CD4-positive, alpha-beta T cell (primary cell): ENCODE results near the gene LIMK2. TPM values are rescaled to one million over a fixed set of nuclear protein-coding genes. Genes with fewer than 3 reads are reported as not detected.
"Not testable (repeated sequence)": the region's sequence is repeated elsewhere in the genome, so short reads cannot be mapped to it uniquely, and the experiment has no call there.

ENCODE experiments used
- ATAC-seq: fragments of 200-7000 bp; cut with Tn5 transposase; one replicate; pipeline ENCODE4 v1.10.0; 2022; ENCODE audit warnings: mild to moderate bottlenecking; ENCODE audit not compliant: poor library complexity
- CTCF ChIA-PET: fragments of 350-600 bp; sonication (Branson Sonifier 250); formaldehyde crosslinking; loops from one replicate; lab custom pipeline; 2021; ENCODE audit warnings: antibody characterized with exemption, inconsistent platforms; lab: Charles Lee
- POLR2A ChIA-PET: fragments of 350-600 bp; sonication (Branson Sonifier 250); formaldehyde crosslinking; loops from one replicate; lab custom pipeline; 2021; ENCODE audit warnings: antibody characterized with exemption, inconsistent platforms; lab: Charles Lee
- DNase-seq, 14 experiments: peaks; one replicate each; pipeline ENCODE4 v3.0.0-alpha.2; 2013 to 2020; ENCODE audit warnings: mixed read lengths in 2 of 14
- H3K27ac ChIP-seq, 2 donors: one replicate each; pipeline versions ENCODE4 v1.5.1 to v1.7.0; 2013; ENCODE audit warnings: low read length in 2 of 2, low read depth in 1 of 2, mild to moderate bottlenecking in 1 of 2
- H3K27me3 ChIP-seq, 2 experiments: 1 replicate in 1 of 2; 2 replicates in 1 of 2; pipeline versions ENCODE4 v1.6.1 to v1.7.0; 2013; ENCODE audit warnings: low read length in 2 of 2, control low read depth in 1 of 2, mild to moderate bottlenecking in 1 of 2, moderate library complexity in 1 of 2; ENCODE audit not compliant: insufficient read depth in 2 of 2, control insufficient read depth in 1 of 2
- H3K36me3 ChIP-seq: one replicate; pipeline ENCODE4 v1.6.1; 2013; ENCODE audit warnings: low read length, control low read depth; ENCODE audit not compliant: insufficient read depth
- H3K4me1 ChIP-seq: one replicate; pipeline ENCODE4 v1.6.1; 2013; ENCODE audit warnings: low read length, control low read depth; ENCODE audit not compliant: insufficient read depth
- H3K4me3 ChIP-seq: one replicate; pipeline ENCODE4 v1.5.1; 2013; ENCODE audit warnings: mild to moderate bottlenecking, low read length, moderate library complexity
- H3K9me3 ChIP-seq, 2 experiments: 1 replicate in 1 of 2; 2 replicates in 1 of 2; pipeline versions ENCODE4 v1.6.1 to v1.7.0; 2013; ENCODE audit warnings: low read length in 2 of 2, mild to moderate bottlenecking in 2 of 2, control low read depth in 1 of 2, moderate library complexity in 1 of 2; ENCODE audit not compliant: control insufficient read depth in 1 of 2, insufficient read depth in 1 of 2
- H3K27ac Mint-ChIP-seq: one replicate; pipeline ENCODE4 v1.8.0; 2020; ENCODE audit warnings: mixed read lengths
- H3K27me3 Mint-ChIP-seq: one replicate; pipeline ENCODE4 v1.8.0; 2021; ENCODE audit warnings: mixed read lengths
- H3K36me3 Mint-ChIP-seq: one replicate; pipeline ENCODE4 v1.8.0; 2021; ENCODE audit warnings: low read depth, mixed read lengths
- H3K4me1 Mint-ChIP-seq: one replicate; pipeline ENCODE4 v1.8.0; 2021; ENCODE audit warnings: low read depth, mixed read lengths
- H3K4me3 Mint-ChIP-seq: one replicate; pipeline ENCODE4 v1.8.0; 2020; ENCODE audit warnings: mild to moderate bottlenecking, mixed read lengths
- H3K9me3 Mint-ChIP-seq: one replicate; pipeline ENCODE4 v1.8.0; 2020; ENCODE audit warnings: mixed read lengths
- CTCF ChIP-seq: fragments of 200-600 bp; IDR thresholded peaks from one replicate; pipeline ENCODE4 v1.8.0; 2022; ENCODE audit warnings: antibody characterized with exemption, mild to moderate bottlenecking
- intact Hi-C, 2 experiments: fragments of 100-400 bp; cut with DNase I in 1 of 2; cut with micrococcal nuclease in 1 of 2; formaldehyde crosslinking; loops; one replicate each; pipeline versions ENCODE4 v1.15.1 to v1.9.0; 2023 to 2025; cut with DNase I, micrococcal nuclease
- total RNA-seq, 174 experiments: library from RNA in 2 of 174; stranded (reverse) in 2 of 174; gene quantifications; one replicate each; pipeline ENCODE4 v1.2.3 and lab custom pipeline; 2021 to 2026

Gene LIMK2
- total RNA-seq, 2 experiments from 2014 or later: 13.1 to 14.6 TPM

- ChIA-PET POLR2A (no interaction called here), CTCF (interaction anchor here (1.3 kb wide), 1 partner anchor 79 kb away, joined by 3 read pairs; no protein-coding TSS in a partner anchor)
- no peaks in the 10 kb centered on the region for H3K27me3 ChIP-seq
- peaks cover 62% of the 10 kb centered on the region for H3K36me3 ChIP-seq
- H3K27ac ChIP-seq: no peak overlapping the region
- Mint-ChIP-seq H3K36me3 (peaks cover 65% of the 10 kb centered on the region), H3K27ac (no peak overlapping the region), H3K9me3 (no peaks in the 10 kb centered on the region), H3K4me1 (no peaks in the 10 kb centered on the region), H3K27me3 (no peaks in the 10 kb centered on the region), H3K4me3 (no peak overlapping the region)
- DNase-seq (no peak), ATAC-seq (no peak)
- intact Hi-C loops: no loop called here
- H3K9me3 ChIP-seq: no peaks in the 10 kb centered on the region
- TF ChIP-seq CTCF: no peak
- no peaks in the 10 kb centered on the region for H3K4me1 ChIP-seq
- H3K4me3 ChIP-seq: no peak overlapping the region
Measured at GRCh38 chr22:31193092-31193491, 19.0 kb upstream of the LIMK2 start.

- H3K4me1 ChIP-seq, H3K9me3 ChIP-seq, H3K27ac ChIP-seq, CTCF ChIA-PET, ATAC-seq, H3K27me3 Mint-ChIP-seq, H3K4me3 ChIP-seq, H3K4me3 Mint-ChIP-seq, H3K27me3 ChIP-seq, DNase-seq, H3K9me3 Mint-ChIP-seq, H3K27ac Mint-ChIP-seq, H3K4me1 Mint-ChIP-seq, POLR2A ChIA-PET: not testable (repeated sequence)
- intact Hi-C loops: loop anchor here in 1 of 2 experiments (5.0 kb wide), 1 partner anchor 38 kb away; no protein-coding TSS in a partner anchor
- H3K36me3 ChIP-seq: peaks cover 61% of the 10 kb centered on the region
- H3K36me3 Mint-ChIP-seq: peaks cover 67% of the 10 kb centered on the region
Measured at GRCh38 chr22:31194681-31195080, 17.4 kb upstream of the LIMK2 start.

GRCh38 chr22:31199187-31199586 is 12.9 kb upstream of the LIMK2 start:
- no peaks in the 10 kb centered on the region for H3K27me3 Mint-ChIP-seq
- Histone ChIP-seq H3K9me3 (no peaks in the 10 kb centered on the region), H3K27me3 (no peaks in the 10 kb centered on the region), H3K27ac (no peak overlapping the region), H3K4me1 (no peaks in the 10 kb centered on the region), H3K36me3 (peaks cover 64% of the 10 kb centered on the region), H3K4me3 (no peak overlapping the region)
- TF ChIP-seq CTCF: no peak
- peak in 3 of 14 experiments; percentile 7 to 26 (median 19) for DNase-seq
- intact Hi-C loops: loop anchor here in 1 of 2 experiments (5.0 kb wide), 1 partner anchor 33 kb away; no protein-coding TSS in a partner anchor
- no peaks in the 10 kb centered on the region for H3K4me1 Mint-ChIP-seq
- ChIA-PET CTCF (no interaction called here), POLR2A (interaction anchor here (0.6 to 1.4 kb wide), 2 partner anchors 30 to 86 kb away, joined by 3 to 4 read pairs; no protein-coding TSS in a partner anchor)
- H3K27ac Mint-ChIP-seq: no peak overlapping the region
- ATAC-seq: no peak
- H3K36me3 Mint-ChIP-seq: peaks cover 73% of the 10 kb centered on the region
- no peak overlapping the region for H3K4me3 Mint-ChIP-seq
- H3K9me3 Mint-ChIP-seq: no peaks in the 10 kb centered on the region

- intact Hi-C loops, H3K27ac ChIP-seq, H3K27me3 ChIP-seq, ATAC-seq, CTCF ChIA-PET, H3K9me3 ChIP-seq, DNase-seq, H3K27me3 Mint-ChIP-seq, H3K27ac Mint-ChIP-seq, H3K4me3 Mint-ChIP-seq, H3K9me3 Mint-ChIP-seq, H3K4me1 ChIP-seq, H3K4me3 ChIP-seq, H3K4me1 Mint-ChIP-seq: not testable (repeated sequence)
- H3K36me3 ChIP-seq: peaks cover 33% of the 10 kb centered on the region
- H3K36me3 Mint-ChIP-seq: peaks cover 49% of the 10 kb centered on the region
- POLR2A ChIA-PET: interaction anchor here (0.6 kb wide), 1 partner anchor 9 kb away, joined by 3 read pairs; no protein-coding TSS in a partner anchor
Measured at GRCh38 chr22:31204352-31204984, 7.6 kb upstream of the LIMK2 start.

GRCh38 chr22:31205059-31205458 is 7.0 kb upstream of the LIMK2 start:
- intact Hi-C loops, H3K4me1 ChIP-seq, POLR2A ChIA-PET, H3K27me3 Mint-ChIP-seq, H3K9me3 Mint-ChIP-seq, ATAC-seq, DNase-seq, H3K27me3 ChIP-seq, H3K27ac Mint-ChIP-seq, H3K4me3 ChIP-seq, H3K27ac ChIP-seq, CTCF ChIA-PET, H3K4me1 Mint-ChIP-seq, H3K9me3 ChIP-seq, H3K4me3 Mint-ChIP-seq: not testable (repeated sequence)
- peaks cover 28% of the 10 kb centered on the region for H3K36me3 ChIP-seq
- peaks cover 43% of the 10 kb centered on the region for H3K36me3 Mint-ChIP-seq

- Histone ChIP-seq H3K36me3 (peaks cover 18% of the 10 kb centered on the region), H3K4me1 (peaks cover 19% of the 10 kb centered on the region)
- ATAC-seq, H3K27ac ChIP-seq, H3K4me3 ChIP-seq, H3K9me3 Mint-ChIP-seq, intact Hi-C loops, H3K27me3 Mint-ChIP-seq, CTCF ChIA-PET, DNase-seq, H3K27me3 ChIP-seq, POLR2A ChIA-PET, H3K4me3 Mint-ChIP-seq, H3K9me3 ChIP-seq: not testable (repeated sequence)
- Mint-ChIP-seq H3K27ac (peak overlapping the region; percentile 56), H3K4me1 (peaks cover 20% of the 10 kb centered on the region), H3K36me3 (peaks cover 29% of the 10 kb centered on the region)
Measured at GRCh38 chr22:31206460-31206859, 5.6 kb upstream of the LIMK2 start.
